Fibroblast of lung (primary cell): ENCODE data around the gene DNAH8. TPM values are rescaled to one million over a fixed set of nuclear protein-coding genes. Genes with fewer than 3 reads are reported as not detected.

Experiments used
- DNase-seq, 2 donors: peaks; one replicate each; pipeline versions ENCODE4 v3.0.0 to v3.0.0-alpha.2; 2010; ENCODE audit warnings: low read depth in 2 of 2
- H2AFZ ChIP-seq: 2 replicates; pipeline ENCODE4 v1.5.1; 2012; ENCODE audit warnings: low read length, control low read depth, inconsistent platforms
- H3K27ac ChIP-seq: 2 replicates; pipeline ENCODE4 v1.5.1; 2011; ENCODE audit warnings: low read length, control low read depth; ENCODE audit not compliant: insufficient read depth
- H3K27me3 ChIP-seq: 2 replicates; pipeline ENCODE4 v1.5.1; 2011; ENCODE audit warnings: mild to moderate bottlenecking, low read length; ENCODE audit not compliant: control insufficient read depth, insufficient read depth
- H3K36me3 ChIP-seq: 2 replicates; pipeline ENCODE4 v1.5.1; 2011; ENCODE audit warnings: low read length; ENCODE audit not compliant: control insufficient read depth, insufficient read depth
- H3K4me1 ChIP-seq: 2 replicates; pipeline ENCODE4 v1.5.1; 2011; ENCODE audit warnings: low read length; ENCODE audit not compliant: control insufficient read depth, insufficient read depth; ENCODE audit errors: extremely low read depth
- H3K4me2 ChIP-seq: 2 replicates; pipeline ENCODE4 v1.5.1; 2011; ENCODE audit warnings: low read length, control low read depth; ENCODE audit not compliant: insufficient read depth; ENCODE audit errors: extremely low read depth
- H3K4me3 ChIP-seq, 4 experiments: fragments of 200-600 bp in 1 of 4; sonication (generic) in 1 of 4; replicated peaks in 1 of 4; 2 replicates each; pipeline ENCODE4 v1.5.1; 2011 to 2016; ENCODE audit warnings: low read length in 4 of 4, low read depth in 3 of 4, mild to moderate bottlenecking in 3 of 4, control low read depth in 2 of 4, inconsistent platforms in 1 of 4, mixed read lengths in 1 of 4; ENCODE audit not compliant: insufficient read depth in 1 of 4; ENCODE audit errors: control extremely low read depth in 1 of 4
- H3K79me2 ChIP-seq: 2 replicates; pipeline ENCODE4 v1.5.1; 2012; ENCODE audit warnings: mild to moderate bottlenecking, low read length, inconsistent platforms; ENCODE audit not compliant: control insufficient read depth, insufficient read depth
- H3K9ac ChIP-seq: 2 replicates; pipeline ENCODE4 v1.5.1; 2011; ENCODE audit warnings: mild to moderate bottlenecking, low read length, control low read depth; ENCODE audit not compliant: insufficient read depth
- H3K9me3 ChIP-seq: 2 replicates; pipeline ENCODE4 v1.5.1; 2012; ENCODE audit warnings: low read depth, low read length; ENCODE audit not compliant: control insufficient read depth, insufficient read depth
- H4K20me1 ChIP-seq: 2 replicates; pipeline ENCODE4 v1.5.1; 2011; ENCODE audit warnings: low read length; ENCODE audit not compliant: control insufficient read depth, insufficient read depth; ENCODE audit errors: extremely low read depth
- EZH2 ChIP-seq: IDR thresholded peaks from 2 replicates; pipeline ENCODE4 v1.5.1; 2012; ENCODE audit warnings: low read length, control low read depth, mild to moderate bottlenecking; ENCODE audit errors: missing control alignments
- polyA plus RNA-seq, 2 donors: library from polyadenylated mRNA; depleted of rRNA in 1 of 2; stranded (reverse) in 1 of 2; unstranded in 1 of 2; fragments of >200 nt; gene quantifications; 2 replicates each; pipeline ENCODE4 v1.2.1, GENCODE V29; 2011 to 2012; ENCODE audit warnings: missing spikeins in 1 of 2
- total RNA-seq: library from RNA; depleted of rRNA; stranded (reverse); fragments of >200 nt; gene quantifications from 2 replicates; pipeline ENCODE4 v1.2.1, GENCODE V29; 2014
- TF ChIP-seq, protein P1 (sequence below), 2 donors: IDR thresholded peaks in 1 of 2; conservative IDR thresholded peaks in 1 of 2; 1 replicate in 1 of 2; 2 replicates in 1 of 2; pipeline ENCODE4 v1.5.1; 2011 to 2012; ENCODE audit warnings: low read length in 2 of 2, control low read depth in 1 of 2, inconsistent platforms in 1 of 2, low read depth in 1 of 2, mild to moderate bottlenecking in 1 of 2

DNAH8 gene
- total and polyA plus RNA-seq, 2 donors (not counting 1 experiment from before 2014, with no cell fraction given): under 0.01 TPM; not detected in 1

DNA sequence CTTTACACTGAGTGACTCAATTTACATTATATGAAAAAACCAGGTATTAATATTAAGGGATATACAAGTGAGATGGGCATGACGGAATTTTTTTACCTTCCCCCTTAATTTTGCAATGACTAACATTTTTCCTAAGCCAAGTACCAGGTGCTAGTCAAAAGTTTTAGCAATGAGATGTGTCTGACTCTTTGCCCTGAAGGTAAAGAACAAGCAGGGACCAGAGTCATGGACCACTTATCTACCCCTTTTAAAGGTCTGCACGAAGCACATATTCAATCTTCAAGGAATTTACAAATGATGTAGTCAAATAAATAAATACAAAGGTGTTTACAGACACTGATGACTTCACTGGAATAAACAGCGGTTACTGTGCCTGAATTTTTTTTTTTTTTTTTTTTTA is 13.6 kb upstream of the DNAH8 start:
- Histone ChIP-seq H3K4me3 (peak overlapping the region in 1 of 4 experiments; percentile 28), H3K27me3 (no peaks in the 10 kb centered on the region), H3K4me1 (no peaks in the 10 kb centered on the region), H3K36me3 (no peaks in the 10 kb centered on the region), H3K27ac (no peak overlapping the region), H4K20me1 (no peaks in the 10 kb centered on the region), H3K79me2 (peaks cover 17% of the 10 kb centered on the region), H3K4me2 (peak overlapping the region; percentile 54), H3K9ac (no peak overlapping the region), H2AFZ (no peak overlapping the region), H3K9me3 (no peaks in the 10 kb centered on the region)
- no peak for TF ChIP-seq EZH2
- TF ChIP-seq, protein P1, sequence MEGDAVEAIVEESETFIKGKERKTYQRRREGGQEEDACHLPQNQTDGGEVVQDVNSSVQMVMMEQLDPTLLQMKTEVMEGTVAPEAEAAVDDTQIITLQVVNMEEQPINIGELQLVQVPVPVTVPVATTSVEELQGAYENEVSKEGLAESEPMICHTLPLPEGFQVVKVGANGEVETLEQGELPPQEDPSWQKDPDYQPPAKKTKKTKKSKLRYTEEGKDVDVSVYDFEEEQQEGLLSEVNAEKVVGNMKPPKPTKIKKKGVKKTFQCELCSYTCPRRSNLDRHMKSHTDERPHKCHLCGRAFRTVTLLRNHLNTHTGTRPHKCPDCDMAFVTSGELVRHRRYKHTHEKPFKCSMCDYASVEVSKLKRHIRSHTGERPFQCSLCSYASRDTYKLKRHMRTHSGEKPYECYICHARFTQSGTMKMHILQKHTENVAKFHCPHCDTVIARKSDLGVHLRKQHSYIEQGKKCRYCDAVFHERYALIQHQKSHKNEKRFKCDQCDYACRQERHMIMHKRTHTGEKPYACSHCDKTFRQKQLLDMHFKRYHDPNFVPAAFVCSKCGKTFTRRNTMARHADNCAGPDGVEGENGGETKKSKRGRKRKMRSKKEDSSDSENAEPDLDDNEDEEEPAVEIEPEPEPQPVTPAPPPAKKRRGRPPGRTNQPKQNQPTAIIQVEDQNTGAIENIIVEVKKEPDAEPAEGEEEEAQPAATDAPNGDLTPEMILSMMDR (conservative IDR thresholded peaks at IDR 0.05 in 1 of 2, IDR thresholded peaks at IDR 0.05 in 1 of 2; ENCODE audit: low read depth in 1 of 2, low read length in 2 of 2): no peak
- no peak for DNase-seq

DNA sequence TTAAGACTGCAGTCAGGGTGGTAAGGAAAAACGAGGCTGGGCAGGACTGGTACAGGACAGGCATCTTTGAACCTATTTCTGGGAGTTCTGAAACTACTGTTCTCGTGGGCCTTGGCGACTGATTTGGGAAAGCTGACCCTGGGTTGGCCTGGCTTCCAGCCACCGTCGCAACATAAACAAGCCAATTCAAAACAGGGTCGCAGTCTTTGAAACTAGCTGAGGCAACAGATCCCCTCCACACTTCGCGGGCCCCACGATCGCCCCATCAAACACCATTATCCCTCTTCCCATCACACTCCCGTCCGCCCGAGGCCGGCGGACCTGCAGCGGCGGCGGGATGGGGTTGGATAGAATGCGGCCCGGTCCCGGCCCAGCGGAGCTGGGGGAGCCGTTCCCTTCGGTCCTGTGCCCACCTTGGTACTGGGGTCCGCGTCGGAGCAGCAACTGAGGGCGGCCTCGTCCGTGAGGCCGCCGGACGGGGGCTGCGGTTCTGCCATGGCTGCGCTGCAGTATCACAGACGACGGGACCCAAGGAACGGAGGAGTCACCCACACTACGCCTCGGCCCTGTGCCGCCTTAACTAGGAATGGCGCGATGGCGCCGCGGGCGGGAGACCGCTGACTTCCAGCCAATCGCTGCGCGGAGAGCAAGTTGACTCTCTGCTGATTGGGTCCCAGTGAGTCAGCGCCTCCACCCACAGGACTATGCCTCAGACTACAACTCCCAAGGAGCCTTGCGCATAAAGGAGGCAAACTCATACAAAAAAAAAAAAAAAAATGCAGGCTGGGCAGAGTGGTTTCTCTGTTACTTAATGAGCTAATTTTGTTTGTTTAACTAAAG is 12.3 kb upstream of the DNAH8 start, which contains the start of gene GLO1:
Gene GLO1 (minus strand): TSS at position 588 of the 840 bp plus-strand sequence. CDS start 91 bp downstream, at position 497.
- Histone ChIP-seq H3K9me3 (no peaks in the 10 kb centered on the region), H3K4me1 (no peaks in the 10 kb centered on the region), H3K79me2 (peaks cover 14% of the 10 kb centered on the region), H3K4me2 (peak within 1 kb of the TSS; percentile 88), H3K4me3 (peak within 1 kb of the TSS; percentile 76 to 92 (median 82)), H3K27me3 (no peaks in the 10 kb centered on the region), H3K36me3 (no peaks in the 10 kb centered on the region), H3K27ac (peak within 1 kb of the TSS; percentile 87), H2AFZ (peak within 1 kb of the TSS; percentile 73), H3K9ac (peak within 1 kb of the TSS; percentile 91), H4K20me1 (no peaks in the 10 kb centered on the region)
- peak; percentile 99 for DNase-seq
- TF ChIP-seq EZH2: no peak
- TF ChIP-seq, protein P1 (conservative IDR thresholded peaks at IDR 0.05 in 1 of 2, IDR thresholded peaks at IDR 0.05 in 1 of 2; ENCODE audit: low read depth in 1 of 2, low read length in 2 of 2): no peak

DNA sequence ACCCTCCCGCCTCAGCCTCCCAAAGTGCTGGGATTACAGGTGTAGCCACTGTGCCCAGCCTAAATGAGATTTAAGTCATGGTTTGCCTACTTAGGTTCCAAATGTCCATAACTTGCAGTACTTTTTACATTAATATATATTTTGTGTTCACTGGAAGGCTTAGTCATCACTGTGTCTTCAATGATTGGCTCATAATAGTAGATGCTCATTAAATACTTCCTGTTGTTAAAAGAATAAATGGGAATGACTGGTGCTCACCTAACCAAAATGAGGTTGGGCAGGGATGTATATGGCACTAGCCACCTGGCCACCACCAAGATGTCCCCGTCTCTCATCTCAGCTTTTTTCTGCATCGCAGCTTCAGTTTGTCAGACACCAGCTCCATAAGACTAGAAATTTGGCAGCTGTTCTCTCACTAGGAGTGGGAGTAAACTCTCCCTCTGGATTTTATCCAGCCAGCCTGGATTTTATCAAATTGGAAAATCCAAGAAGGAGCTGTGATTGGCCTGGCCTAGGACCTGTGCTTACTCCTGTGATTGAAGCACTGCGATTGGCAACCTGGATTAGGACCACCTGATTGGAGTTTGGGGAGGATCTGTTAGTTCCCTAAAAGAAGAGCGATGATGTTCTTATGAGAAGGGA is 11.0 kb upstream of the DNAH8 start:
- Histone ChIP-seq H2AFZ (no peak overlapping the region), H3K4me1 (no peaks in the 10 kb centered on the region), H4K20me1 (no peaks in the 10 kb centered on the region), H3K36me3 (no peaks in the 10 kb centered on the region), H3K27me3 (no peaks in the 10 kb centered on the region), H3K9me3 (no peaks in the 10 kb centered on the region), H3K9ac (no peak overlapping the region), H3K4me3 (no peak overlapping the region), H3K79me2 (peaks cover 10% of the 10 kb centered on the region), H3K27ac (no peak overlapping the region), H3K4me2 (no peak overlapping the region)
- TF ChIP-seq, protein P1 (conservative IDR thresholded peaks at IDR 0.05 in 1 of 2, IDR thresholded peaks at IDR 0.05 in 1 of 2; ENCODE audit: low read depth in 1 of 2, low read length in 2 of 2): no peak
- DNase-seq: no peak
